Endothelial cell of umbilical vein (primary cell): ENCODE measurements around the gene DRP2. TPM values are rescaled to one million over a fixed set of nuclear protein-coding genes. Genes with fewer than 3 reads are reported as not detected.

Experiments
- BruUV-seq: library from RNA; stranded (reverse); fragments of 400-500 nt; replicated peaks from 2 replicates; lab custom pipeline; 2021; lab: Mats Ljungman, UMichigan
- CTCF ChIA-PET: fragments of 300-600, 350-600 bp; sonication (Branson Sonifier 250); formaldehyde crosslinking; loops from one replicate; lab custom pipeline; 2021; ENCODE audit warnings: antibody characterized with exemption, inconsistent platforms; lab: Charles Lee
- POLR2A ChIA-PET: fragments of 300-600, 350-600 bp; sonication (Branson Sonifier 250); formaldehyde crosslinking; loops from one replicate; lab custom pipeline; 2021; ENCODE audit warnings: antibody characterized with exemption, inconsistent platforms; lab: Charles Lee
- DNase-seq: peaks from one replicate; pipeline ENCODE4 v3.0.0-alpha.2; 2011; ENCODE audit warnings: low read depth, low spot score
- FAIRE-seq: peaks from 2 replicates; lab custom pipeline; 2011; peaks lifted over from hg19 to GRCh38; lab: Jason Lieb, UNC
- H2AFZ ChIP-seq: 2 replicates; pipeline ENCODE4 v1.6.0; 2012; ENCODE audit warnings: low read depth, low read length, control low read depth, inconsistent platforms
- H3K27ac ChIP-seq: 2 replicates; pipeline ENCODE4 v1.5.1; 2011; ENCODE audit warnings: low read depth, mild to moderate bottlenecking, control low read depth, low read length, moderate library complexity; ENCODE audit not compliant: insufficient read depth
- H3K27me3 ChIP-seq, 2 experiments: 2 replicates each; pipeline versions ENCODE4 v1.6.0 to v1.6.1; 2011; ENCODE audit warnings: low read length in 2 of 2, mixed read lengths in 1 of 2; ENCODE audit not compliant: control insufficient read depth in 2 of 2, insufficient read depth in 2 of 2
- H3K36me3 ChIP-seq, 2 experiments: 2 replicates in 1 of 2; 3 replicates in 1 of 2; pipeline ENCODE4 v1.5.1; 2011; ENCODE audit warnings: low read length in 2 of 2, mild to moderate bottlenecking in 1 of 2, moderate library complexity in 1 of 2; ENCODE audit not compliant: control insufficient read depth in 2 of 2, insufficient read depth in 2 of 2; ENCODE audit errors: extremely low read depth in 1 of 2
- H3K4me1 ChIP-seq: 3 replicates; pipeline ENCODE4 v1.5.1; 2011; ENCODE audit warnings: mild to moderate bottlenecking, low read length; ENCODE audit not compliant: control insufficient read depth, insufficient read depth; ENCODE audit errors: extremely low read depth
- H3K4me2 ChIP-seq: 2 replicates; pipeline ENCODE4 v1.6.1; 2011; ENCODE audit warnings: low read length, control low read depth, mixed read lengths; ENCODE audit not compliant: insufficient read depth
- H3K4me3 ChIP-seq, 3 experiments: fragments of 200-600 bp in 1 of 3; sonication (generic), shearing (Covaris generic) in 1 of 3; replicated peaks in 1 of 3; 2 replicates each; pipeline ENCODE4 v1.5.1; 2011 to 2016; ENCODE audit warnings: control low read depth in 3 of 3, low read length in 3 of 3, mild to moderate bottlenecking in 2 of 3, inconsistent platforms in 1 of 3, low read depth in 1 of 3, moderate library complexity in 1 of 3; ENCODE audit not compliant: insufficient read depth in 1 of 3
- H3K79me2 ChIP-seq: 2 replicates; pipeline ENCODE4 v1.6.0; 2012; ENCODE audit warnings: low read length, inconsistent platforms; ENCODE audit not compliant: control insufficient read depth, insufficient read depth
- H3K9ac ChIP-seq: replicated peaks from 2 replicates; pipeline ENCODE3; 2011; ENCODE audit warnings: low read length, control low read depth; ENCODE audit not compliant: insufficient read depth; ENCODE audit errors: extremely low read depth
- H3K9me1 ChIP-seq: replicated peaks from 3 replicates; pipeline ENCODE4 v1.6.0; 2011; ENCODE audit warnings: mild to moderate bottlenecking, low read length; ENCODE audit not compliant: control insufficient read depth, insufficient read depth; ENCODE audit errors: extremely low read depth
- H3K9me3 ChIP-seq: replicated peaks from 2 replicates; pipeline ENCODE4 v1.5.1; 2012; ENCODE audit warnings: low read length, inconsistent platforms; ENCODE audit not compliant: control insufficient read depth, insufficient read depth
- H4K20me1 ChIP-seq: replicated peaks from 2 replicates; pipeline ENCODE3; 2011; ENCODE audit warnings: mild to moderate bottlenecking, low read length; ENCODE audit not compliant: control insufficient read depth, insufficient read depth; ENCODE audit errors: extremely low read depth
- EZH2 ChIP-seq: IDR thresholded peaks from 2 replicates; pipeline ENCODE4 v1.6.1; 2012; ENCODE audit warnings: borderline replicate concordance, low read depth, mild to moderate bottlenecking, moderate library complexity, low read length, inconsistent platforms; ENCODE audit not compliant: severe bottlenecking
- FOS ChIP-seq: IDR thresholded peaks from 2 replicates; pipeline ENCODE4 v1.6.1; 2011; ENCODE audit warnings: mild to moderate bottlenecking, low read length, moderate library complexity, borderline replicate concordance; ENCODE audit not compliant: insufficient read depth
- GATA2 ChIP-seq: IDR thresholded peaks from 2 replicates; pipeline ENCODE4 v1.7.0; 2011; ENCODE audit warnings: low read depth, mild to moderate bottlenecking, moderate library complexity, mixed read lengths, low read length; ENCODE audit not compliant: insufficient read length, insufficient read depth
- JUN ChIP-seq: IDR thresholded peaks from 2 replicates; pipeline ENCODE4 v1.6.1; 2011; ENCODE audit warnings: borderline replicate concordance, low read depth; ENCODE audit not compliant: insufficient read length, insufficient read depth
- MYC ChIP-seq: IDR thresholded peaks from one replicate; pipeline ENCODE4 v1.6.1; 2011; ENCODE audit warnings: mild to moderate bottlenecking, low read depth, low read length
- POLR2A ChIP-seq: IDR thresholded peaks from 2 replicates; pipeline ENCODE4 v1.6.1; 2012; ENCODE audit warnings: low read depth, mild to moderate bottlenecking, control low read depth, low read length
- POLR2AphosphoS5 ChIP-seq: IDR thresholded peaks from 2 replicates; pipeline ENCODE4 v1.6.1; 2012; ENCODE audit warnings: low read depth, mild to moderate bottlenecking, control low read depth, low read length, moderate library complexity; ENCODE audit not compliant: insufficient read depth
- dilution Hi-C: fragments of 300-500 bp; cut with MboI; formaldehyde crosslinking; loops from one replicate; pipeline ENCODE4 v1.15.0; 2019; ENCODE audit warnings: low sequenced_read_pairs; ENCODE audit not compliant: extremely low pct_ligation_motif_present
- intact Hi-C: fragments of 100-400 bp; cut with micrococcal nuclease; formaldehyde crosslinking; loops from one replicate; pipeline ENCODE4 v1.10.0; 2022
- polyA plus RNA-seq, 4 experiments: library from polyadenylated mRNA; depleted of rRNA in 3 of 4; stranded (reverse) in 3 of 4; unstranded in 1 of 4; fragments of >200 nt; gene quantifications; 2 replicates each; pipeline versions ENCODE4 v1.2.1 to v1.2.3, GENCODE V29; 2011 to 2012; ENCODE audit warnings: missing spikeins in 1 of 4
- total RNA-seq: library from RNA; stranded (reverse); gene quantifications from 2 replicates; pipeline ENCODE4 v1.2.3, GENCODE V29; 2021
- TF ChIP-seq, protein P1 (sequence below), 2 donors: IDR thresholded peaks; 1 replicate in 1 of 2; 2 replicates in 1 of 2; pipeline ENCODE4 v1.5.1; 2011; ENCODE audit warnings: low read length in 2 of 2, mild to moderate bottlenecking in 2 of 2, moderate library complexity in 2 of 2, control low read depth in 1 of 2, inconsistent platforms in 1 of 2, low read depth in 1 of 2; ENCODE audit not compliant: insufficient read depth in 1 of 2; ENCODE audit errors: extremely low read depth in 1 of 2
- TF ChIP-seq, protein P2 (sequence below): IDR thresholded peaks from 2 replicates; pipeline ENCODE4 v1.6.1; 2011; ENCODE audit not compliant: insufficient read depth, insufficient read length

The DRP2 gene
- total and polyA plus RNA-seq, 2 donors (not counting 3 experiments of a cell fraction or from before 2014, with no cell fraction given), result 0.17 to 0.31 TPM

GRCh38 chrX:101263766-101264165 is 44.2 kb downstream of the DRP2 start:
- no peak overlapping the region for H2AFZ ChIP-seq
- no peaks in the 10 kb centered on the region for H3K9me3 ChIP-seq
- DNase-seq (no peak), FAIRE-seq (no peak)
- H3K27me3 ChIP-seq, result no peaks in the 10 kb centered on the region
- H3K9me1 ChIP-seq, result no peaks in the 10 kb centered on the region
- H3K4me2 ChIP-seq, result no peak overlapping the region
- no peaks in the 10 kb centered on the region for H3K36me3 ChIP-seq
- dilution Hi-C loops, result no loop called here
- TF ChIP-seq POLR2A, result no peak
- TF ChIP-seq GATA2, result no peak
- TF ChIP-seq, protein P1, sequence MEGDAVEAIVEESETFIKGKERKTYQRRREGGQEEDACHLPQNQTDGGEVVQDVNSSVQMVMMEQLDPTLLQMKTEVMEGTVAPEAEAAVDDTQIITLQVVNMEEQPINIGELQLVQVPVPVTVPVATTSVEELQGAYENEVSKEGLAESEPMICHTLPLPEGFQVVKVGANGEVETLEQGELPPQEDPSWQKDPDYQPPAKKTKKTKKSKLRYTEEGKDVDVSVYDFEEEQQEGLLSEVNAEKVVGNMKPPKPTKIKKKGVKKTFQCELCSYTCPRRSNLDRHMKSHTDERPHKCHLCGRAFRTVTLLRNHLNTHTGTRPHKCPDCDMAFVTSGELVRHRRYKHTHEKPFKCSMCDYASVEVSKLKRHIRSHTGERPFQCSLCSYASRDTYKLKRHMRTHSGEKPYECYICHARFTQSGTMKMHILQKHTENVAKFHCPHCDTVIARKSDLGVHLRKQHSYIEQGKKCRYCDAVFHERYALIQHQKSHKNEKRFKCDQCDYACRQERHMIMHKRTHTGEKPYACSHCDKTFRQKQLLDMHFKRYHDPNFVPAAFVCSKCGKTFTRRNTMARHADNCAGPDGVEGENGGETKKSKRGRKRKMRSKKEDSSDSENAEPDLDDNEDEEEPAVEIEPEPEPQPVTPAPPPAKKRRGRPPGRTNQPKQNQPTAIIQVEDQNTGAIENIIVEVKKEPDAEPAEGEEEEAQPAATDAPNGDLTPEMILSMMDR (IDR thresholded peaks at IDR 0.05; ENCODE audit: extremely low read depth in 1 of 2, insufficient read depth in 1 of 2, low read depth in 1 of 2, low read length in 2 of 2), result no peak
- no peak for TF ChIP-seq POLR2AphosphoS5
- no peak for TF ChIP-seq JUN
- TF ChIP-seq, protein P2, sequence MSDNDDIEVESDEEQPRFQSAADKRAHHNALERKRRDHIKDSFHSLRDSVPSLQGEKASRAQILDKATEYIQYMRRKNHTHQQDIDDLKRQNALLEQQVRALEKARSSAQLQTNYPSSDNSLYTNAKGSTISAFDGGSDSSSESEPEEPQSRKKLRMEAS, result no peak
- TF ChIP-seq EZH2, result no peak
- no peak for TF ChIP-seq MYC
- TF ChIP-seq FOS, result no peak
- intact Hi-C loops, result no loop called here
- no peak overlapping the region for H3K9ac ChIP-seq
- H4K20me1 ChIP-seq, result no peaks in the 10 kb centered on the region
- H3K4me3 ChIP-seq, result no peak overlapping the region
- BruUV-seq, result no TSS peak
- no peaks in the 10 kb centered on the region for H3K79me2 ChIP-seq
- POLR2A ChIA-PET, result no interaction called here
- CTCF ChIA-PET, result no interaction called here
- peaks cover 7% of the 10 kb centered on the region for H3K4me1 ChIP-seq
- H3K27ac ChIP-seq, result no peak overlapping the region
